ENCODE data around the gene GANAB.

DNA sequence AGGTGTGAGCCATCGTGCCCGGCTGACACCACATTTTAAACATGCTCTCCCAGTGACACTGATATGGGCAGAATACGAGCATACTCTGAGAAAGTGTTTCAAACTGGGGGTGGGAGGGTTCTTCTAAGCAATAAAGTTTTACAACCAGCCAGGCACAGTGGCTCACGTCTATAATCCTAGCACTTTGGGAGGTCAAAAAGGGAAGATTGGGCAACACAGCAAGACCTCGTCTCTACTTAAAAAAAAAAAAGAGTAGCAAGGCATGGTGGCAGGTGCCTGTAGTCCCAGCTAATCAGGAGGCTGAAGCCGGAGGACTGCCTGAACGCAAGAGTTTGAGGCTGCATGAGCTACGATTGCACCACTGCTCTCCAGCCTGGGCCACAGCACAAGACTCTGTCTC, 2.2 kb downstream of the GANAB start:
- TF ChIP-seq, protein P1, sequence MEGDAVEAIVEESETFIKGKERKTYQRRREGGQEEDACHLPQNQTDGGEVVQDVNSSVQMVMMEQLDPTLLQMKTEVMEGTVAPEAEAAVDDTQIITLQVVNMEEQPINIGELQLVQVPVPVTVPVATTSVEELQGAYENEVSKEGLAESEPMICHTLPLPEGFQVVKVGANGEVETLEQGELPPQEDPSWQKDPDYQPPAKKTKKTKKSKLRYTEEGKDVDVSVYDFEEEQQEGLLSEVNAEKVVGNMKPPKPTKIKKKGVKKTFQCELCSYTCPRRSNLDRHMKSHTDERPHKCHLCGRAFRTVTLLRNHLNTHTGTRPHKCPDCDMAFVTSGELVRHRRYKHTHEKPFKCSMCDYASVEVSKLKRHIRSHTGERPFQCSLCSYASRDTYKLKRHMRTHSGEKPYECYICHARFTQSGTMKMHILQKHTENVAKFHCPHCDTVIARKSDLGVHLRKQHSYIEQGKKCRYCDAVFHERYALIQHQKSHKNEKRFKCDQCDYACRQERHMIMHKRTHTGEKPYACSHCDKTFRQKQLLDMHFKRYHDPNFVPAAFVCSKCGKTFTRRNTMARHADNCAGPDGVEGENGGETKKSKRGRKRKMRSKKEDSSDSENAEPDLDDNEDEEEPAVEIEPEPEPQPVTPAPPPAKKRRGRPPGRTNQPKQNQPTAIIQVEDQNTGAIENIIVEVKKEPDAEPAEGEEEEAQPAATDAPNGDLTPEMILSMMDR (IDR thresholded peaks at IDR 0.05): no peak
- no peak for TF ChIP-seq POLR2A (IDR thresholded peaks at IDR 0.05)
